ENCODE results near the gene MUC20. TPM values are rescaled to one million over a fixed set of nuclear protein-coding genes. Genes with fewer than 3 reads are reported as not detected.

MUC20 gene
- total and polyA plus RNA-seq, 4 donors: 2.6 to 28.3 (median 7.9) TPM

- 73% methylated on average over 4 of the region's 6 CpGs for WGBS (ENCODE audit: insufficient coverage)
- peak in 1 of 6 donors; percentile 60 for DNase-seq (ENCODE audit: low read depth in 4 of 6, low spot score in 6 of 6)
- Histone ChIP-seq H3K36me3 (ENCODE audit: control insufficient read depth, insufficient read depth, low read length) (peaks cover 36% of the 10 kb centered on the region), H3K4me3 (ENCODE audit: low read depth, low read length) (no peak overlapping the region), H3K4me1 (ENCODE audit: control insufficient read depth, insufficient read depth, low read length) (no peaks in the 10 kb centered on the region), H3K27ac (ENCODE audit: low read depth, low read length) (no peak overlapping the region), H3K9me3 (ENCODE audit: control insufficient read depth, insufficient read depth, low read length) (no peaks in the 10 kb centered on the region), H3K27me3 (ENCODE audit: control insufficient read depth, insufficient read depth, low read length) (no peaks in the 10 kb centered on the region)
Observed at GRCh38 chr3:195699860-195700259, 20.9 kb upstream of the MUC20 start.

- DNase-seq (ENCODE audit: low read depth in 4 of 6, low spot score in 6 of 6): no peak
- H3K27ac ChIP-seq (ENCODE audit: low read depth, low read length): no peak overlapping the region
- H3K4me1 ChIP-seq (ENCODE audit: control insufficient read depth, insufficient read depth, low read length): no peaks in the 10 kb centered on the region
- no peaks in the 10 kb centered on the region for H3K9me3 ChIP-seq (ENCODE audit: control insufficient read depth, insufficient read depth, low read length)
- no peaks in the 10 kb centered on the region for H3K27me3 ChIP-seq (ENCODE audit: control insufficient read depth, insufficient read depth, low read length)
- H3K36me3 ChIP-seq (ENCODE audit: control insufficient read depth, insufficient read depth, low read length): peaks cover 37% of the 10 kb centered on the region
- WGBS (ENCODE audit: insufficient coverage): 88% methylated on average over 4 of the region's 5 CpGs
- H3K4me3 ChIP-seq (ENCODE audit: low read depth, low read length): no peak overlapping the region
Observed at GRCh38 chr3:195700319-195700718, 20.5 kb upstream of the MUC20 start.

GRCh38 chr3:195701042-195701915, 19.5 kb upstream of the MUC20 start:
- Histone ChIP-seq H3K9me3 (ENCODE audit: control insufficient read depth, insufficient read depth, low read length) (no peaks in the 10 kb centered on the region), H3K4me1 (ENCODE audit: control insufficient read depth, insufficient read depth, low read length) (no peaks in the 10 kb centered on the region), H3K27ac (ENCODE audit: low read depth, low read length) (no peak overlapping the region), H3K36me3 (ENCODE audit: control insufficient read depth, insufficient read depth, low read length) (peaks cover 41% of the 10 kb centered on the region), H3K4me3 (ENCODE audit: low read depth, low read length) (no peak overlapping the region), H3K27me3 (ENCODE audit: control insufficient read depth, insufficient read depth, low read length) (no peaks in the 10 kb centered on the region)
- DNase-seq (ENCODE audit: low read depth in 4 of 6, low spot score in 6 of 6): peak in 1 of 6 donors; percentile 1
- 74% methylated on average over 7 of the region's 9 CpGs for WGBS (ENCODE audit: insufficient coverage)

- peaks cover 31% of the 10 kb centered on the region for H3K36me3 ChIP-seq (ENCODE audit: control insufficient read depth, insufficient read depth, low read length)
- no peak overlapping the region for H3K27ac ChIP-seq (ENCODE audit: low read depth, low read length)
- no peaks in the 10 kb centered on the region for H3K27me3 ChIP-seq (ENCODE audit: control insufficient read depth, insufficient read depth, low read length)
- no peak overlapping the region for H3K4me3 ChIP-seq (ENCODE audit: low read depth, low read length)
- no peaks in the 10 kb centered on the region for H3K9me3 ChIP-seq (ENCODE audit: control insufficient read depth, insufficient read depth, low read length)
- 89% methylated on average over 5 of the region's 5 CpGs for WGBS (ENCODE audit: insufficient coverage)
- peak in 1 of 6 donors; percentile 2 for DNase-seq (ENCODE audit: low read depth in 4 of 6, low spot score in 6 of 6)
- H3K4me1 ChIP-seq (ENCODE audit: control insufficient read depth, insufficient read depth, low read length): no peaks in the 10 kb centered on the region
Observed at GRCh38 chr3:195703776-195704175, 17.0 kb upstream of the MUC20 start.

GRCh38 chr3:195704433-195704999, 16.3 kb upstream of the MUC20 start:
- no peaks in the 10 kb centered on the region for H3K27me3 ChIP-seq (ENCODE audit: control insufficient read depth, insufficient read depth, low read length)
- H3K4me1 ChIP-seq (ENCODE audit: control insufficient read depth, insufficient read depth, low read length): no peaks in the 10 kb centered on the region
- H3K36me3 ChIP-seq (ENCODE audit: control insufficient read depth, insufficient read depth, low read length): peaks cover 33% of the 10 kb centered on the region
- 45% methylated on average over 8 of the region's 9 CpGs for WGBS (ENCODE audit: insufficient coverage)
- DNase-seq (ENCODE audit: low read depth in 4 of 6, low spot score in 6 of 6): peak in 1 of 6 donors; percentile 5
- H3K9me3 ChIP-seq (ENCODE audit: control insufficient read depth, insufficient read depth, low read length): no peaks in the 10 kb centered on the region
- H3K4me3 ChIP-seq (ENCODE audit: low read depth, low read length): no peak overlapping the region
- no peak overlapping the region for H3K27ac ChIP-seq (ENCODE audit: low read depth, low read length)

- peak in 1 of 6 donors; percentile 5 for DNase-seq (ENCODE audit: low read depth in 4 of 6, low spot score in 6 of 6)
- no peak overlapping the region for H3K27ac ChIP-seq (ENCODE audit: low read depth, low read length)
- 87% methylated on average over 9 of the region's 9 CpGs for WGBS (ENCODE audit: insufficient coverage)
- no peaks in the 10 kb centered on the region for H3K27me3 ChIP-seq (ENCODE audit: control insufficient read depth, insufficient read depth, low read length)
- H3K4me1 ChIP-seq (ENCODE audit: control insufficient read depth, insufficient read depth, low read length): no peaks in the 10 kb centered on the region
- H3K36me3 ChIP-seq (ENCODE audit: control insufficient read depth, insufficient read depth, low read length): peaks cover 35% of the 10 kb centered on the region
- no peaks in the 10 kb centered on the region for H3K9me3 ChIP-seq (ENCODE audit: control insufficient read depth, insufficient read depth, low read length)
- H3K4me3 ChIP-seq (ENCODE audit: low read depth, low read length): no peak overlapping the region
Observed at GRCh38 chr3:195705081-195705991, 15.4 kb upstream of the MUC20 start.

GRCh38 chr3:195708061-195708460, 12.7 kb upstream of the MUC20 start:
- Histone ChIP-seq H3K27me3 (ENCODE audit: control insufficient read depth, insufficient read depth, low read length) (no peaks in the 10 kb centered on the region), H3K27ac (ENCODE audit: low read depth, low read length) (no peak overlapping the region), H3K9me3 (ENCODE audit: control insufficient read depth, insufficient read depth, low read length) (no peaks in the 10 kb centered on the region), H3K36me3 (ENCODE audit: control insufficient read depth, insufficient read depth, low read length) (peaks cover 43% of the 10 kb centered on the region), H3K4me1 (ENCODE audit: control insufficient read depth, insufficient read depth, low read length) (no peaks in the 10 kb centered on the region), H3K4me3 (ENCODE audit: low read depth, low read length) (no peak overlapping the region)
- WGBS (ENCODE audit: insufficient coverage): 84% methylated on average over 5 of the region's 6 CpGs
- DNase-seq (ENCODE audit: low read depth in 4 of 6, low spot score in 6 of 6): no peak

- Histone ChIP-seq H3K36me3 (ENCODE audit: control insufficient read depth, insufficient read depth, low read length) (peaks cover 46% of the 10 kb centered on the region), H3K4me1 (ENCODE audit: control insufficient read depth, insufficient read depth, low read length) (no peaks in the 10 kb centered on the region), H3K9me3 (ENCODE audit: control insufficient read depth, insufficient read depth, low read length) (no peaks in the 10 kb centered on the region), H3K27me3 (ENCODE audit: control insufficient read depth, insufficient read depth, low read length) (no peaks in the 10 kb centered on the region), H3K4me3 (ENCODE audit: low read depth, low read length) (no peak overlapping the region), H3K27ac (ENCODE audit: low read depth, low read length) (no peak overlapping the region)
- DNase-seq (ENCODE audit: low read depth in 4 of 6, low spot score in 6 of 6): no peak
- WGBS (ENCODE audit: insufficient coverage): 87% methylated on average over 6 of the region's 6 CpGs
Observed at GRCh38 chr3:195708626-195709481, 11.9 kb upstream of the MUC20 start.

- 97% methylated on average over 5 of the region's 6 CpGs for WGBS (ENCODE audit: insufficient coverage)
- peaks cover 52% of the 10 kb centered on the region for H3K36me3 ChIP-seq (ENCODE audit: control insufficient read depth, insufficient read depth, low read length)
- H3K27me3 ChIP-seq (ENCODE audit: control insufficient read depth, insufficient read depth, low read length): no peaks in the 10 kb centered on the region
- H3K4me3 ChIP-seq (ENCODE audit: low read depth, low read length): no peak overlapping the region
- DNase-seq (ENCODE audit: low read depth in 4 of 6, low spot score in 6 of 6): no peak
- H3K27ac ChIP-seq (ENCODE audit: low read depth, low read length): no peak overlapping the region
- H3K9me3 ChIP-seq (ENCODE audit: control insufficient read depth, insufficient read depth, low read length): no peaks in the 10 kb centered on the region
- no peaks in the 10 kb centered on the region for H3K4me1 ChIP-seq (ENCODE audit: control insufficient read depth, insufficient read depth, low read length)
Observed at GRCh38 chr3:195709676-195710085, 11.1 kb upstream of the MUC20 start.

Data from spinal cord (tissue), 10 donors.